HG03565 (cell line): Measurements from ENCODE around the gene SASH1.

Experiments used
- ATAC-seq: cut with Tn5 transposase; IDR thresholded peaks from one replicate; pipeline ENCODE4 v1.9.1; 2021; ENCODE audit warnings: mild to moderate bottlenecking, moderate library complexity; ENCODE audit not compliant: unreplicated experiment

Gene SASH1

DNA sequence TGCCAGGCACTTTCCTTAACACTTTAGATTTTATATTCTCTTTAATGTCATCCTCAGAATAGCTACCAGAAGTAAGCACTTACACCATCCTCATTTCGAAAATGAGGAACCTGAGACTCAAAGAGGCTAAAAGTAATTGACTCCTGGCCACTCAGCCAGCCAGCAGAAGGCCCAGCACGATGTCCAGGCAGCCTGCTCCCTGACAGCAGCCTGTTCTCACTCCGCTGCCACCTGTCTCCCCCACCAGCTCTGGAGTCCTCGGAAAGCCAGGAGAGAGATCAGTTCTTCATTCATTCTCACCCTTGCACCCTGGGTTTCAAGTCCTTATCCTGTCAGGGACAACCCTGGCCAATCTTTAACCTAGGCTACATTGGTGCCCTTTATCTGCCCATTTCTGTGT, 174.0 kb downstream of the SASH1 start:
- ATAC-seq = no peak

DNA sequence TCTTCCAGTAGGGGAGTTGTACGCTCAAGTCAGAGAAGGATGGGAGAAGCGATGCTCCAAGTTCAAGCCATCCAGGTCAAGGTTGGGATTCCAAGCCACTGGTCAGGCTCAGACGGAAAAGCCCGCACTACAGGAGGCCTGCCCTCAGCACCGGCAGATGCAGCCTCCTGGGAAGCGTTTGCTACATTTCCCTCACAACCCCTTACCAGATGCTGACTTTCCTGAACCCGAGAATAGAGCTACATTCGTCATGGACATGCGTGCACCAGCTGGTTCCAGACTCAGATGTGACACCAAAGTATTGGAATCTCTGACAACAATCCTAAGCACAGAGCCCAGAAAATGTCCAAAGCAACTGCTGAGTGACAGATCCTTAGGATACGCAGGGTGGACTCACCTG, 174.8 kb downstream of the SASH1 start:
- ATAC-seq = no peak

DNA sequence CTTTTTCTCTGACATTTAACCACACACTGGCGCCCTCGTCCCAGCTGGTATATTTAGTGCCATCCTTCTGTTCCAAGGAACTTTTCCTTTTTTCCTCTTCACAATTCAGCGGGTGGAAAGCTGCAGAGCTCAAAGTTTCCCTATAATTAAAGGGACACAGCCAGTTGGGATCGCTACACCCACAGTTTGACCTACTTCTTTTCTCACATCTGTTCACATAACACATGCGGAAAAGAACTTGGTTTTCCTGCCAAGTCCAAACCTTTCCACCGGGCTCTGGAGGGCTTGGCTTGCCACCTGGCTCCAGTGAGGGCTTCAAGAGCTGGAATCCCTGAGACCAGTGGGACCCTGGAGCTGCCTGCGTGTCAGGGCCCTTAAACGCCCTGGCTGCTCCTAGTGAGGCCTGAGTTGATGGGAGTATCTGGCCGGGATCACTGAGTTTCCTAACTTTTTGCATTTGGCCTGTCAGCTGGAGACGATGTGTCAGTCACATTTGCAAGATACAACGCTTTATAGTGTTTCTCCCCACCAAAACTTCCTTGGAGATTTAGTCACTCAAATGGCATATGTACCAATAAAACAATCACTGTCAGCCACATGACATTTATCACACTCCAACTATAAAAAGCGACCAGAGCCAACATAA, 176.0 kb downstream of the SASH1 start:
- ATAC-seq = no peak

DNA sequence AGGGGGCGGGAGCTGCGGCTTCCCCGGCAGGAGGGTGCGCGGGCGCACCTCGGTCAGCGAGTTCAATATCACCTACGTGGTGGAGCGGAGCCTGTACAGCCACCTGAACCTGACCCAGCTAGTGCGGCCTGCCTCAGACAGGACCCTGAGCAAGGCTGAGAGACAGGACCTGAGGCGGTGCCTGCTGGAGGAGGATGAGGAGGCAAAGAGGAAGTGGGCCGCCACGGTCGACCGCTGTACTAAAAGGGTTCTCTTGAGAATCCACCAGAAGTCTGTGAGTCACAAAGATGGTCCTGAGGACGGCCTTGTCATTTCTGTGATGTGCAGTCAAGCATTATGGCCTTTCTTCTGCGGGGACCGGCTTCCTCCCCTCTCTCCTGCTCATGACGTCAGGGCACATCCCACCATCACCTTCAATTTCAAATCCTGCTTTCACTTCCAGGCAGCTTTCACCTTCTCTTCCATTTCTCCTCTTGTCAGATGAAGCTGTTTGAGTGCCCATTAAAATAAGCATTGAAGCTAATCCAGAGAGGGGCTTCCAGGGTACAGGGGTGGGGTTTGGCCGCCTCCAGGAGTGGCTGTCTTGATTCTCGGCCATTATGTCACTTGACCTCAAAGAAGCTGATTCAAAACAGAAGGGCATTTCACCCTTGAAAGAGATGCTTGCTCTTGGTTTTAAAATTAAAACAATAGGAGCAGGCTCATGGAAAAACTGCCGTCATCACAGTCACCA, 177.6 kb downstream of the SASH1 start:
- peak; percentile 94 for ATAC-seq

DNA sequence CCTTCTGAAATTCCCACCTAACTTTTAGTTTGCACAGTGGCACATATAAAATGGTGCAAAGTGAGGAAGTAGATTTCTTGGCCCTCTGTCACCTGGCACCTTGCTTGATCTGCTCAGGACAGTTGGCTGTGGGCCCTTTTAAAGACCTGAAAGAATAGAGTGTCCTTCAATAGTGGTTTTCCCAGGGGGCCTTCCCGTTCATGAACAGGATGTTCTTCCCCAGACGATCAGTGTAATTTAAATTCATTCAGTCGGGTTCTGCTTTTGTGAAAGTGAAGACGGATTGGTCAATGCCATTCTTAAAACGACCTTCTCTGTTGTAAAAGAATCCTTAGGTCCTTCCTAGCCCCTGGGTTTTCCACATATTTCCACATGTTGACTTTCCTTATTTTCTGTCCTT, 178.5 kb downstream of the SASH1 start:
- ATAC-seq = no peak

GRCh38 chr6:148521586-148521985, 178.9 kb downstream of the SASH1 start:
- ATAC-seq = no peak

- ATAC-seq = no peak
These were observed 180.4 kb downstream of the SASH1 start for GRCh38 chr6:148523048-148523447.

- no peak for ATAC-seq
These were observed 180.9 kb downstream of the SASH1 start for GRCh38 chr6:148523551-148523950.

DNA sequence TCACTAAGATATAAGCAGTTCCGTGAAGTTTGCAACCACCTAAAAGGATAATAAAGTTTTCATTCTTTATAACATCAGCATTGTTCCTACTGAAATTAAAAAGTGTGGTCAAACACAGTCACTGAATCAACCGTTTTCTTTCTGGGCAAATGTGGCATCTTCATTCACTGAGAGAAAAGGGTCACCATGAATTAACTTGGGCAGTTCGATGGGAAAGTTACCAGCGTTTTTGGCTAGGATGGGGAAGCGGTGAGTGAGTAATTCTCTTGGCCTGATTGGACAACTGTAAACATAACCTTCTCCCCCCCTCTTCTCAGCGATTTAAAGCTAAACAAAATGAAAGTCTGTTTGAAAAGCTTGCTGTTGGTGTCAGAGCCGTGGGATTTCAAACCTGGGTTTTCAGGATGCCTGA, 181.8 kb downstream of the SASH1 start:
- ATAC-seq = no peak

DNA sequence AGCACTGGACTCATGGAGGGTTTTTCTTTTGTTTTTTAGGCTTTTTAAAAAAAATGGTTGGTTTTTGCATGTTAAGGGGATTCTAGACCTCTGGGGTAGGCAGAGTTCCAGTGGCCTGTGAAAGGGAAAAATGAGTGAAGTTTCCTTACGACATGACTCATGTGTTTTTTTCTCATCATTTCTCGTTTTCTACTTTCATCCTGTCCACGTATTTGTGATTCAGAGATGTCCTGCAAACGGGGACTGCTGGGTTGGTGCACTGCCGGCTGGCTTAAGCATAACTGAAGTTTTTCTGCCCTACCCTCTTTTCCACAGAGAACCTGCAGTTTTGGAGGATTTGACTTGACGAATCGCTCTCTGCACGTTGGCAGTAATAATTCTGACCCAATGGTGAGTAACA, 182.3 kb downstream of the SASH1 start:
- ATAC-seq = no peak

DNA sequence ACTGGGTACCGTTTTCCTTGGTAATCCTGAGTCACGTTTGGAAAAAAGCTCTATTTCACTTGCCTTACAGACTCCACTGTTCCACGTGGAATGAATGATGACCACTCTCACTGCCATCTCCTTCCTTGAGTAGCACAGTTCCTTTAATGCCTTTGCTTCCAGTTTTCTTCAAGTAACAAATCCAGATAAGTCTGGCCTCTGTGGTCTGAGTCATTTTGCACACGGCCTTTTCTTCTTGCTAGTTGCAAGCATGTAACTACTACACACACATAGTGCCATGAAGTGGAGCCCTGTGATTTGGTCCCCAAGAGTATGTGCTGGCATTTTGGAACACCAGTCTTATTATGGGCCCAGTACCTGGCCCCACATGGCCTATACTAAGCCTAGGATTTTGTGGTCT, 182.8 kb downstream of the SASH1 start:
- no peak for ATAC-seq

GRCh38 chr6:148526145-148526544, 183.5 kb downstream of the SASH1 start:
- ATAC-seq = no peak

- no peak for ATAC-seq
These were observed 185.7 kb downstream of the SASH1 start for GRCh38 chr6:148528292-148528691.

GRCh38 chr6:148529010-148529409, 186.4 kb downstream of the SASH1 start:
- no peak for ATAC-seq

DNA sequence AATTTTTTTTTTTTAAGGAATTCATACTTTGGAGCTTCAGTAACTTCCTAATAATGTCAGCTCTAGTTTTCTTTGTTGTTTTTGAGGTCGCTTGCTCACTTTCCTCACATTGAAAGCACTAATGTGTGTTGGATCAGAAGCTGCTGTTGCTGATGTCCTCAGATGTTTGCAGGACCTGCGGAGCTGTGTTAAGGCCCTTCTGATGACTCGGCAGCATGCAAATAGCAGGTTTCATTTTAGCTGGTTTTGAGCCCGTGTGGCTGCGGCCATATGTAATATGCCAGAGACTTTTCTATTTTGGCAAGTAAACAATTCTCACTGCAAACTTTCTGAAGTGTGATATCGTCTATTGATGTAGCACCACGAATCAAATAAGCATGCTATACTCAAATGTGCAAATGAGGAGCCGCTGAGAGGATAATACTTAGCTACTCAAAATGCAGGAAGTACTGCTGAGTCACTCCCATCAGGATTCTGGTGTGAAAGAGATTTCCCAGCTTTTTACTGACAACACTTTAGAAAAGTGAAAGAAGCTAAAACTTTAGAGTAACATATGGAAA, 187.8 kb downstream of the SASH1 start:
- ATAC-seq = peak; percentile 80

DNA sequence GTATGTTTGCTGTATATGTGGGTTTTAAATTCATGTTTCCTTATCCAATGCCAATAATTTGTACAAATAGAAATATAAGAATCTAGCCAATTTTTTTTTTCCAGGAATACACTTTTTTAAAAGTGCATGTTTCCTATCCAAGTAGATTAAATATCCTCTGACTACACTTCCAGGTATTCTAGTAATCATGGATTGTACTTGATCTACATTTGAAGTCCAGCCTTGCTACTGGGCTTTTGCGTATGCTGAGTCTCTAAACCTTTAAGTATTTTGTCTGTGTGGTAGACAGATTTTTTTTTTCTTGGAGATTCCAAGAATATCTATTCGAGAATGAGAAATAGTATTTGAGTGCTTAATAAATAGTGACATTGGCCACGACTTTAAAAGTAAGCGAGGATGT, 188.3 kb downstream of the SASH1 start:
- no peak for ATAC-seq

DNA sequence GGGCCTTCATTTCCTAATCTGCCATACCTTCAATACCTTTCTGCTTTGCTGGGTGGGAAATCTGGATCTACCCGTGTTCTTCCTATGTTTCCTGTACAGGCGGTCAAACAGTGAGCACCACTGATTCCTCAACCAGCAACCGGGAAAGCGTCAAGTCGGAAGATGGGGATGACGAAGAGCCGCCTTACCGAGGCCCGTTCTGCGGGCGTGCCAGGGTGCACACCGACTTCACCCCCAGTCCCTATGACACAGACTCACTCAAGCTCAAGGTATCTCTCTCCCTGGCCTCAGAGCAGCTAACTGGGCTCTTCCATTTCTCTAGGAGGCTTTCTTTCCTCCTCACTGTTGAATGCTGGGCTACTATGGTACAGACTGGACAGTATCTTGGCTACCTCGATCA, 190.1 kb downstream of the SASH1 start:
- no peak for ATAC-seq

DNA sequence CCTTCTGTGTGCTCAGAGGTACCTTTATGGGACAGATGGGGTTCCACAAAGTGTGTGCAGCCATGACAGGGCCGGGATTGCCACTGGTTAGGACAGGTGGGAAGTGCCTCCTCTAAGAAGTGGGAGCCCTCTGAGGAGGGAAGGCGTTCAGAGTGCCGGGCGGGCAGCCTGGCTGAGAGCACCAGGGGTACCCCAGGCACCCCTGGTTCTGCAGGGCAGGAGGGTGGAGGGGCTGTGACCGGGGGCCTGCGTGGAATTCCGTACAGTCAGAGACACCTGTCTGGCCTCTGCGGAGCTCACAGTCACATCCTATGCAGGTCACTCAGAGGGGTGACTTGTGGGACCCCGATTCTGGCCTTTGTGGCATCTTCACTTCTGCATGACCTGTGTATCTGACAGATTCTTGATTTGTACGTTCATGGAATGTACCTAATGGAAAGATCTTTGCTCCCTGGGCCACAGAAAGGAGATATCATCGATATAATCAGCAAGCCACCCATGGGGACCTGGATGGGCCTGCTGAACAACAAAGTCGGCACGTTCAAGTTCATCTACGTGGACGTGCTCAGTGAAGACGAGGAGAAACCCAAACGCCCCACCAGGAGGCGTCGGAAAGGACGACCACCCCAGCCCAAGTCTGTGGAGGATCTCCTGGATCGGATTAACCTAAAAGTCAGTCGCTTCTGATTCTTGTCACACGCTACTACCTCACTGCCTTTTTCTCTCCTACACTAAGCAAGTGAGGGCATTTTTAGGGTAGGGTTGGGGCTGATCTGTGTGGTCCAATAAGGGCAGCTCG, 190.9 kb downstream of the SASH1 start:
- no peak for ATAC-seq

- no peak for ATAC-seq
These were observed 192.2 kb downstream of the SASH1 start for GRCh38 chr6:148534871-148535270.

GRCh38 chr6:148535381-148535780, 192.7 kb downstream of the SASH1 start:
- ATAC-seq = no peak

- no peak for ATAC-seq
These were observed 193.3 kb downstream of the SASH1 start for GRCh38 chr6:148535976-148536375.
